ENCODE results near the gene IGFL1. TPM values are rescaled to one million over a fixed set of nuclear protein-coding genes. Genes with fewer than 3 reads are reported as not detected.
A peak's percentile ranks its signal among the peaks of the same experiment; 100 is the strongest.
"Not testable (repeated sequence)": the region's sequence is repeated elsewhere in the genome, so short reads cannot be mapped to it uniquely, and the experiment has no call there.

The IGFL1 gene
- total and polyA plus RNA-seq, 2 of the 4 experiments (the other 2 are of a cell fraction), result not detected

- Histone ChIP-seq H3K18ac (ENCODE audit: low read depth, low read length) (no peak overlapping the region), H3K27ac (ENCODE audit: insufficient read depth, low read length) (no peak overlapping the region), H2AFZ (replicated peaks; ENCODE audit: low read length, poor library complexity) (no peak overlapping the region), H4K5ac (ENCODE audit: low read depth, low read length) (no peak overlapping the region), H3K4me2 (ENCODE audit: low read depth, low read length) (no peak overlapping the region), H2BK5ac (ENCODE audit: low read depth, low read length, poor library complexity, severe bottlenecking) (no peak overlapping the region), H3K9ac (ENCODE audit: low read depth, low read length) (no peak overlapping the region), H3K79me1 (ENCODE audit: low read depth in 1 of 2, low read length in 2 of 2) (no peaks in the 10 kb centered on the region), H3K9me1 (ENCODE audit: insufficient read depth, low read length) (no peaks in the 10 kb centered on the region), H2BK15ac (ENCODE audit: low read depth, low read length) (no peak overlapping the region), H3K4me3 (ENCODE audit: insufficient read depth, low read depth, low read length) (no peak overlapping the region), H3K4ac (ENCODE audit: low read depth, low read length) (no peak overlapping the region), H3K14ac (replicated peaks; ENCODE audit: low read depth, low read length) (no peak overlapping the region), H3K56ac (ENCODE audit: extremely low read depth, insufficient read depth, low read length) (no peak overlapping the region), H2AK5ac (ENCODE audit: low read depth, low read length) (no peak overlapping the region), H2BK120ac (ENCODE audit: low read depth, low read length) (no peak overlapping the region), H2AK9ac (replicated peaks; ENCODE audit: low read depth, low read length, poor library complexity) (no peak overlapping the region), H3K36me3 (ENCODE audit: control insufficient read depth, insufficient read depth, low read length) (no peaks in the 10 kb centered on the region), H2BK20ac (ENCODE audit: low read depth, low read length) (no peak overlapping the region), H3K23ac (ENCODE audit: low read depth, low read length) (no peak overlapping the region), H4K20me1 (ENCODE audit: insufficient read depth, low read length) (no peaks in the 10 kb centered on the region), H4K91ac (ENCODE audit: insufficient read depth, low read depth, low read length) (no peak overlapping the region), H4K8ac (ENCODE audit: low read depth in 2 of 2, low read length in 2 of 2) (no peak overlapping the region), H3K27me3 (ENCODE audit: control insufficient read depth, insufficient read depth, low read length) (peaks cover 36% of the 10 kb centered on the region), H3K4me1 (ENCODE audit: control insufficient read depth, insufficient read depth, low read length) (no peaks in the 10 kb centered on the region), H3K9me3 (ENCODE audit: control insufficient read depth, insufficient read depth, low read length) (no peaks in the 10 kb centered on the region)
- dilution Hi-C loops (cut with HindIII; ENCODE audit: low sequenced_read_pairs, unreplicated experiment), result no loop called here
- peak; percentile 29; the same call in 1 of the 2 replicates for ATAC-seq (ENCODE audit: low read depth)
- DNase-seq, result peak; percentile 31
- BruUV-seq (replicated peaks), result no TSS peak
- TF ChIP-seq CTCF (conservative IDR thresholded peaks at IDR 0.05; ENCODE audit: low read depth, low read length), result no peak
- peak; percentile 92 for TF ChIP-seq CEBPB (IDR thresholded peaks at IDR 0.05; ENCODE audit: low read depth, low read length)
- in situ Hi-C loops (cut with MboI; ENCODE audit: low sequenced_read_pairs), result no loop called here
- ChIA-PET POLR2A (ENCODE audit: unreplicated experiment) (no interaction called here), CTCF (no interaction called here)
- 62% methylated on average over 3 of the region's 8 CpGs; no CpG with 5 or more reads in 1 of the 2 experiments for WGBS, 2 experiments (ENCODE audit: extremely low coverage in 2 of 2, insufficient read length in 1 of 2)
- intact Hi-C loops (cut with micrococcal nuclease), result no loop called here
These were observed 27.3 kb downstream of the IGFL1 start for GRCh38 chr19:46256855-46257254.

GRCh38 chr19:46261501-46261900 lies 32.0 kb downstream of the IGFL1 start:
- BruUV-seq (replicated peaks); intact Hi-C loops (cut with micrococcal nuclease): not testable (repeated sequence)
- no CpG with 5 or more reads among the region's 7 CpGs for WGBS, 2 experiments (ENCODE audit: extremely low coverage in 2 of 2, insufficient read length in 1 of 2)

More at GRCh38 chr19:46261501-46261900, 32.0 kb downstream of the IGFL1 start:
- H2AK9ac ChIP-seq (replicated peaks; ENCODE audit: low read depth, low read length, poor library complexity); H2BK120ac ChIP-seq (ENCODE audit: low read depth, low read length); H4K5ac ChIP-seq (ENCODE audit: low read depth, low read length); H2AFZ ChIP-seq (replicated peaks; ENCODE audit: low read length, poor library complexity); ATAC-seq (ENCODE audit: low read depth); POLR2A ChIA-PET (ENCODE audit: unreplicated experiment); H2AK5ac ChIP-seq (ENCODE audit: low read depth, low read length); H4K8ac ChIP-seq (ENCODE audit: low read depth in 2 of 2, low read length in 2 of 2); H2BK5ac ChIP-seq (ENCODE audit: low read depth, low read length, poor library complexity, severe bottlenecking); H4K20me1 ChIP-seq (ENCODE audit: insufficient read depth, low read length); H3K18ac ChIP-seq (ENCODE audit: low read depth, low read length); H3K79me1 ChIP-seq (ENCODE audit: low read depth in 1 of 2, low read length in 2 of 2); H4K91ac ChIP-seq (ENCODE audit: insufficient read depth, low read depth, low read length); H3K36me3 ChIP-seq (ENCODE audit: control insufficient read depth, insufficient read depth, low read length); H3K4ac ChIP-seq (ENCODE audit: low read depth, low read length); in situ Hi-C loops (cut with MboI; ENCODE audit: low sequenced_read_pairs); DNase-seq; dilution Hi-C loops (cut with HindIII; ENCODE audit: low sequenced_read_pairs, unreplicated experiment); H3K9me3 ChIP-seq (ENCODE audit: control insufficient read depth, insufficient read depth, low read length); H3K4me2 ChIP-seq (ENCODE audit: low read depth, low read length); CTCF ChIA-PET; H3K4me1 ChIP-seq (ENCODE audit: control insufficient read depth, insufficient read depth, low read length); H3K9me1 ChIP-seq (ENCODE audit: insufficient read depth, low read length); H3K56ac ChIP-seq (ENCODE audit: extremely low read depth, insufficient read depth, low read length); H3K9ac ChIP-seq (ENCODE audit: low read depth, low read length); H3K23ac ChIP-seq (ENCODE audit: low read depth, low read length); H3K4me3 ChIP-seq (ENCODE audit: insufficient read depth, low read depth, low read length); H2BK20ac ChIP-seq (ENCODE audit: low read depth, low read length); H3K14ac ChIP-seq (replicated peaks; ENCODE audit: low read depth, low read length); H3K27ac ChIP-seq (ENCODE audit: insufficient read depth, low read length); H2BK15ac ChIP-seq (ENCODE audit: low read depth, low read length): not testable (repeated sequence)
- peaks cover 36% of the 10 kb centered on the region for H3K27me3 ChIP-seq (ENCODE audit: control insufficient read depth, insufficient read depth, low read length)
